HG02870 (cell line): ENCODE data around the gene HOMER1.

Source experiments
- ATAC-seq: cut with Tn5 transposase; IDR thresholded peaks from one replicate; pipeline ENCODE4 v1.9.1; 2021; ENCODE audit warnings: mild to moderate bottlenecking, moderate library complexity; ENCODE audit not compliant: unreplicated experiment

HOMER1 gene

GRCh38 chr5:79513704-79514390, at the start of gene HOMER1:
HOMER1 (minus strand) TSS chr5:79514134; CDS start chr5:79512774, 1,360 bp downstream.
- ATAC-seq = peak; percentile 52

DNA sequence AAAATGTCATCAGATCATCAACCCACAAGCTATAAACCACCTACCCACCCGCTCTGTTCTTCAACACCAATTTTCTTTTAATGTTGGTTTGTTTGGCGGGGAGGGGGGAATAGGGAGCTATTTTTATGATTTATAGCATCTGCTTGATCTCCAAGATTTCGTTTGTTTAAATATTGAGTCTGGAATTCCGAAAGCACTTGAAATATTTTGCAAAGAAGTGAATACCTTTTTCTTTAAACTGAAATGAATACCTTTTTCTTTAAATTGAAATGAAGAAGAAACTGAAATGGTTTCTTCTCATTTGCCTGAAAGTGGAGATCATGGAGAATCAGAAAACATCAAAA, 49.3 kb upstream of the HOMER1 start:
- ATAC-seq = no peak

DNA sequence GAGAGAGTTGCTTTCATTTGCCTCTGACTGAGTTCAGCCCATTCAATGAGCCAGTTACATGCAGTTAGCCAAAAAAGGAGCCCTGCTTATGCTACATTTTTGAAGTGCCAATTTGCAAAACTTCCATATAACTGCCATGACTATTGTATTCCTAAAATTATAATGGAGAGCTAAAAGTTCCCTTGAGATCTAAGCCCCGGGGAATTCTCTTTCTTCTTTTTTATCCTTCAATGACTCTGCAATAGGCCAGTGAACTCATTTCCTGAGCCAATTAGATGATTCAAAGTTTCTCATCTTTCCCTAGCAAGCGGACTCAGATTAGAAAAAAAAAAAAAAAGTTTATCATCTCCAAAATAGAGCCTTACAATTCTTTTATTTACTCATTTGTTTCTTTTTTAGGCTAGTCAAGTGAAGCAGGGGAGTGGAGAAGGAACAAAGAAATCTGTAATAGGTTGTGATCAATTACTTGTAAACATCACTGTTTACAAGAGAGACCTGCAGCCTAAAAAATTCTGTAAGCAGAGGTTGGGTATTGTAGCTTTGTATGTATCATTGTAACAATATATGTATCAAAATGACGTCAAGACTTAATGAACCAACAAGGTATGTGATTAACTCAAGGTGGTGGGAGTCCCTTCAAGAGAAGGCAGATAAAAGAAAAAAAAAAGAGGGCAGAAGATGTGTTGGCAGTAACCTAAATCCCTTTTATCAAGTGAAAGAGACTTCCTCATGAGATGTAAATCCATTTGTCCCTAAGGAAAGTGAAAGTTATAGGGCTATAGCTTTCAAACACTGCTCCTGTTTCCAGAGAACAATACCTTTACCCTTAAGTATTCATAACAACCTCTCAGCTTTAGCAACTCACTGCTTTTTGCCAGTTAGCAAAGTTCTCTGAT, 48.7 kb upstream of the HOMER1 start:
- no peak for ATAC-seq

GRCh38 chr5:79561525-79561893, 47.6 kb upstream of the HOMER1 start:
- peak; percentile 22 for ATAC-seq

DNA sequence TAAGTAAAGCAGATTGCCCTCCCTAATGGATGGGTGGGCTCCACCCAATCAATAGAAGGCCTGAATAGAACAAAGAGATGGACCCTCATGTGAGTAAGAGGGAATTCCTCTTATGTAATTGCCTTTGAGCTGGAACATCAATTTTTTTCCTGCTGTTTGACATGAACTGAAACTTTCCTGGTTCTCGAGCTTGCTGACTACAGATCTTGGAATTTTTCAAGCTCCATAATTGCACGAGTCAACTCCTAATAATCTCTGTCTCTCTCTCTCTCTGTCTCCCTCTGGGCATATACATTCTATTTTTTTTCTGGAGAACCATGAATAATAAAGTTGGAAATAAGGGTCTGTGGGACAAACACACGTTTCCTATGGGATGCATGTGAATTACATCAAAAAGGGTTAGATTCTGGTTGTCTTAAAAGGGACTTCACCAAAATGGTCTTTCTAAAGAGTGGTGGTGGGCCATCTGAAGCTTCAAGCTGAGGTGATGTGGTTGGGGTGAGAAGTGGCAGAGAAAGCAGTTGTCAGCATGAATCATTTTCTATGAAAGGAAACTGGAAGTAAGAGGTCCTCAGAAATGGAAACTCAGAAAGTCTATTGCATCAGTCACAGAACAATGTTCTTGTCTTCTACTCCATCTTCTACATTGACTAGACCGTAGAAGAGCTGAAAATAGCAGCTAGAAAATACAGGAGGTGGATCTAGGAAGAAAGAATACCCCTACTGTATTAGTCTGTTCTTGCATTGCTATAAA, 47.0 kb upstream of the HOMER1 start:
- ATAC-seq = peak; percentile 77

- no peak for ATAC-seq
Observed at GRCh38 chr5:79555418-79555817, 41.5 kb upstream of the HOMER1 start.

- no peak for ATAC-seq
Observed at GRCh38 chr5:79552984-79553383, 39.0 kb upstream of the HOMER1 start.

GRCh38 chr5:79547982-79548381, 34.0 kb upstream of the HOMER1 start:
- ATAC-seq = no peak

DNA sequence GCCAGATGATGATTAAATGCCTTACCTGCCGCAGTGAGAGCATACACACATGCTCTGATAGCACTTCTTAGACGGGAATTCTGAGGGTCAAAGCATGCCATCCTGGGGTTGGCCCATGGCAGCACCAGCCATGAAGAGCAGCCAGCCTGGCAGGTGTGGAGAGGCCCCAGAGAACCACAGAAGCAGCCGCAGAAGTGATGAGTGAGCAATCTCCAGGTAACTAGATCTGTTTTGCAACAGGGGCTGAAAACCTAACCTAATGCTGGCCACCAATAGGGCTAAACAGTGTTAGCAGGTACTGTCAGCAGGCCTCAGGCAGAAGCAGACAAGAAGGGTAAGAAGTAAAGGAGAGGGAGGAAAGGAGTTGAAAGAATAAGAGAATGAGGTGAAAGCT, 33.5 kb upstream of the HOMER1 start:
- no peak for ATAC-seq

GRCh38 chr5:79546782-79547428, 33.0 kb upstream of the HOMER1 start:
- ATAC-seq = no peak

DNA sequence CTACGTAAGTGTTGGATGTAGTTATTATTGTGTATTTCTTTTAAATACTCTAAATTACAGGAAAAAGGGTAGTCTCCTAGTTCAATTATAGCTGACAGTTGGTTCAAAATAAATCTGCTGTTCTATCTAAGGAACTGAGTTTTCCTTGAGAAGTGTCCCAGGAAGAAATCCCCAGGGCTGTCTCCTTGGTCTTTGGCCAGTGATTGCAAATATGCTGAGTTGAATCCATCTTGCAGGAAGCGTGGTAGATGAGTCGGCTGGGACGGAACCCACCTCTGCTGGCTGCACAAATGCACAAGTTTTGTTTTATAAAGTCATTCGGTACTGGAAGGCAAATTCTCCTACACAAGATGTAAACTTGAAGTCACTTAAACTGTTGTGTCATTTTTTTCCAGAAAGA, 30.2 kb upstream of the HOMER1 start:
- no peak for ATAC-seq

- no peak for ATAC-seq
Observed at GRCh38 chr5:79540939-79541338, 27.0 kb upstream of the HOMER1 start.

DNA sequence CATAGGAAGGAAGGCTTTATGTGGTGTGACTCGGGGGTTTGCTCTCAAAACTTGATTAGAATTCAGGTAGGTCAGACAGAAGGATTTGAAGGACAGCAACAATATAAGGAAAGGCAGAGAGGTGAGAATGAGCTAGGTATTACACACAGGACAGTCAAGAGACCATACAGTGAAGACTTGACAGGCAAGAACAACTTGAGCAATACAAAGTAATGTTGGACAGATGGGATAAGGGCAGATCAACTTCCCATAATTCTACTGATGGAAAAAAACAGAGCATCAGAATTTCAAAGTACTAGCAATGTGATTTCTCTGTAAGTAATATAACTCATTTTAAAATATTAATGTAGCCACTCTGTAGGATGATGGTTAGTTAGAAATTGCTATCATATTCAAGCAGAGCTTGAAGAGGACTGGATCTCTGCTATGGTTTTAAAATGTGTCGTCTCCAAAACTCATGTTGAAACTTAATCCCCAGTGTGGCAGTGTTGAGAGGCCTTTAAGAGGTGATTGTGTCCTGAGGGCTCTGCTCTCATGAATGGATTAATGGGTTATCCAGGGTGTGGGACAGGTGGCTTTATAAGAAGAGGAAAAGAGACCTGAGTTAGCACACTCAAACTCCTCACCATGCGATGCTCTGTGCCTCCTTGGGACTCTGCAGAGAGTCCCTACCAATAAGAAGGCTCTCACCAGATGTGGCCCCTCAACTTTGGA, 22.4 kb upstream of the HOMER1 start:
- no peak for ATAC-seq

- ATAC-seq = no peak
Observed at GRCh38 chr5:79535477-79536192, 21.7 kb upstream of the HOMER1 start.

- no peak for ATAC-seq
Observed at GRCh38 chr5:79529110-79529509, 15.2 kb upstream of the HOMER1 start.

- ATAC-seq = no peak
Observed at GRCh38 chr5:79527431-79527830, 13.5 kb upstream of the HOMER1 start.

- no peak for ATAC-seq
Observed at GRCh38 chr5:79526928-79527327, 13.0 kb upstream of the HOMER1 start.

GRCh38 chr5:79526493-79526892, 12.6 kb upstream of the HOMER1 start:
- no peak for ATAC-seq

- no peak for ATAC-seq
Observed at GRCh38 chr5:79521156-79521555, 7.2 kb upstream of the HOMER1 start.

- ATAC-seq = no peak
Observed at GRCh38 chr5:79518718-79519117, 4.8 kb upstream of the HOMER1 start.
